Heart left ventricle (tissue), 16 donors: Measurements from ENCODE around the gene PPM1L. TPM values are rescaled to one million over a fixed set of nuclear protein-coding genes. Genes with fewer than 3 reads are reported as not detected.

Experiments used
- ATAC-seq, 4 donors: fragments of 200-7000 bp; cut with Tn5 transposase; one replicate each; pipeline ENCODE4 v1.9.1; 2020 to 2022; ENCODE audit warnings: moderate library complexity in 4 of 4, mild to moderate bottlenecking in 3 of 4, moderate number of reproducible peaks in 1 of 4
- DNase-seq, 5 donors: peaks; one replicate each; pipeline ENCODE4 v3.0.0-alpha.2; 2020
- H3K27ac ChIP-seq, 12 donors: fragments of 200-600 bp; sonication (generic) in 4 of 12; one replicate each; pipeline versions ENCODE4 v1.5.0 to v1.8.0; 2016 to 2022; ENCODE audit warnings: mild to moderate bottlenecking in 2 of 12
- H3K27me3 ChIP-seq, 9 donors: fragments of 200-600 bp; sonication (generic) in 2 of 9; one replicate each; pipeline versions ENCODE4 v1.5.1 to v1.8.0; 2016 to 2022; ENCODE audit warnings: mild to moderate bottlenecking in 3 of 9
- H3K36me3 ChIP-seq, 9 donors: fragments of 200-600 bp; sonication (generic) in 2 of 9; one replicate each; pipeline versions ENCODE4 v1.5.0 to v1.8.0; 2018 to 2022; ENCODE audit warnings: mild to moderate bottlenecking in 2 of 9
- H3K4me1 ChIP-seq, 12 donors: fragments of 200-600 bp; sonication (generic) in 4 of 12; one replicate each; pipeline versions ENCODE4 v1.5.0 to v1.8.0; 2016 to 2022; ENCODE audit warnings: mild to moderate bottlenecking in 3 of 12
- H3K4me3 ChIP-seq, 12 donors: fragments of 200-600 bp; sonication (generic) in 4 of 12; one replicate each; pipeline versions ENCODE4 v1.5.0 to v1.8.0; 2017 to 2022; ENCODE audit warnings: mild to moderate bottlenecking in 9 of 12, moderate library complexity in 4 of 12
- H3K9me3 ChIP-seq, 12 donors: fragments of 200-600 bp; sonication (generic) in 4 of 12; one replicate each; pipeline versions ENCODE4 v1.5.0 to v1.8.0; 2016 to 2022; ENCODE audit warnings: mild to moderate bottlenecking in 1 of 12
- POLR2A ChIP-seq, 2 donors: fragments of 450-650 bp; IDR thresholded peaks; one replicate each; pipeline ENCODE4 v1.6.1; 2017; ENCODE audit warnings: antibody characterized with exemption in 2 of 2, mild to moderate bottlenecking in 2 of 2, moderate library complexity in 2 of 2
- WGBS, 4 donors: extraction: QIAGEN DNeasy Blood & Tissue Kit in 2 of 4; methylation state at CpG; one replicate each; pipeline versions ENCODE4 v1.1.5 to v1.1.7; 2013 to 2018; 5-methylcytosine and 5-hydroxymethylcytosine counted together
- intact Hi-C, 10 donors: fragments of 100-400 bp; cut with DNase I; formaldehyde crosslinking; loops; one replicate each; pipeline versions ENCODE4 v1.11.1 to v1.14.2; 2022
- polyA plus RNA-seq, 2 donors: library from polyadenylated mRNA; stranded (reverse); fragments of 200-250 nt; gene quantifications; one replicate each; pipeline ENCODE4 v1.2.3, GENCODE V29; 2013
- total RNA-seq, 9 donors: library from RNA; depleted of rRNA in 2 of 9; stranded (reverse); fragments of >200 nt in 2 of 9; fragmentation: NEBNext Ultra II Directional in 3 of 9; extraction: Animal tissue kit (Norgen Biotek cat#: 25700) in 3 of 9; gene quantifications; one replicate each; pipeline versions ENCODE4 v1.1.0 to v1.2.4, GENCODE V29; 2016 to 2023
- TF ChIP-seq, protein P1 (sequence below), 12 donors: fragments of 200-600 bp; sonication (generic) in 4 of 12; IDR thresholded peaks; one replicate each; pipeline versions ENCODE4 v1.5.0 to v1.8.0; 2018 to 2022; ENCODE audit warnings: antibody characterized with exemption in 12 of 12, mild to moderate bottlenecking in 5 of 12
- donor health status: ischemic (EF 13 %, LVEDD 7.1; RV severe dilation, severe dysfunction).
- donor health status: healthy with polysubstance abuse.
- donor health status: DM: no; HTN: yes; CAD: no.
- donor health status: DM: no; HTN: no; CAD: no.
- donor health status: ischemic (EF 25% LVEDD 6.9; RV normal size, moderate dysfunction).
- donor health status: ischemic (EF 25% LVEDD 5.7; RV mildly dilated, moderate dysfunction).
- donor health status: healthy.
- donor health status: DM: yes; HTN: yes; CAD: no.
- donor health status: ischemic (EF 35%, LVEDD 5.7; RV mildly dilated, moderate dysfunction).
- donor health status: nonischemic (EF 11% LVEDD 7.7; RV severe dilation, severe dysfunction).
- donor health status: DM: yes; HTN: yes; CAD: no.
- donor health status: PGD.
- donor health status: ischemic (EF 29% LVEDD 5.4; RV normal size, mild dysfunction).
- donor health status: nonischemic (EF 23%, LVEDD 6.1; RV moderate dilation, normal function).

The PPM1L gene
- total and polyA plus RNA-seq, 11 donors = 6.2 to 89.6 (median 41.7) TPM

DNA sequence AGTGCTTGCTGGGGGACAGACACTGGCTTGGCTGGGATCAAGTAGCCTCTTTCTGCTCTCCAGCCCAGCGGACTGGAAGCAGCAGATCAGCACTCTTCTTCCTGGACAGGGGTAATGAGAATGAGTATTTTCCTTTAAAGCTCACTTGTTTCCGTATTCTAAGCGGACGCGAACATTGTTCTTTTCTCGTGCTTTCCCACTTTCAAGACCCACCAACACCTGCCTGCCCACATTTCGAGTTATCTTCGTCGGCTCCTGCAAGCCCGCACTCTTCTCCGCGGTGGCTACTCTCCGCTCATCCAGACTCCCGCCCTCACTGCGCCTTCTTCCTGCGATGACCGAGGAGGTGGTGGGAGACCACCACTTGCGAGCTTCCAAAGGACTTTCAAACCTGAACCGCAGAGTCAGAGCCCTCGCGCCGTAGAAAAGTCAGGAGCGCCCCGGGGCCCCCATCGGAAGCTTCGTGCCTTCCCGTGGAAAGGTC lies 1.6 kb upstream of the PPM1L start:
- peak in 3 of 4 donors; percentile 8 to 35 (median 29) for ATAC-seq

DNA sequence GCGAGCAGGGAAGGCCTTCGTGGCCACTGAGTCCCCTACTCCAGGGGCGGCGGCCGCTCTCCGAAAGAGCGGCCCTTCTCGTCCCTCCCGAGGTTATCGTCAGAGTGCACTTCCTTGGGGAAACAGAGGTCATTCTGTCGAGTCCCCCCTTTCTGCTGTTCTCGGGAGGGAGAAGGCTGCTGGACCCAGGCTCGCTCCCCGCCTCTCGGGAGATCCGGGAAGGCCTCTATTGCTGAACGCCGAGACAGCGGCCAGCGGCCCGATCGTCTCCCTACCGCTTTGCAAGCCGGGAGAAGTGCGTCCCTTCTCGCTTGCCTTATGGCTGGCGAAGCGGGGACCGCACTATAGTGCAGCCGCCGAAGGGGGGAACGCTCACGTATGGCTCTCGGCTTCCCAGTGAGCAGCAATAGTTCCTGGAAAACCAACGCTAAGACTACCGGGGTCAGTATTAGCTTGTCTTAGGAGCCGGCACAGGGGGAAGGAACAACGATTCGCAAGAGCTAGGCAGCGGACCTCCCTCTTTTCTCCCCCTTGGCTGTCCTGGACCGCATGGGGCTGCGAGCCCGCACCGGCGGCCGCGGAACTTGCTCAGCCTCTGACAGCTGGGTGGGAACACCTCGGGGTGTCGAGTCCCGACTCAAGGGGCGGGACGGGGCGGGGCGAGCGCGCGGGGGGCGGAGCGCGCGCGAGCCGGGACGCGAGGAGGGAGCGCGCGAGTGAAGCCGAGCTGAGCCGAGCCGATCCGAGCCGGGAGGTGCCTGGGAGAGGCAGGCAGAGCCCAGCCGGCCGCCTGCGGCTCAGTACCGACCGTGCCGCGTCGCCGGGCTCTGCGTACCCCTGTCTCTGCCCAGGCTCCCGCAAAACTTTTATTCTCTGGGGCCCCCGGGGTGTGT lies 930 bp upstream of the PPM1L start:
- DNase-seq (peak; percentile 94 to 97 (median 95)), ATAC-seq (peak; percentile 93 to 96 (median 94))
- Histone ChIP-seq H3K9me3 (no peaks in the 10 kb centered on the region), H3K27me3 (no peaks in the 10 kb centered on the region), H3K27ac (peak overlapping the region; percentile 87 to 99 (median 96)), H3K36me3 (no peaks in the 10 kb centered on the region), H3K4me1 (peaks cover 0 to 38% (median 13%) of the 10 kb centered on the region in 12 donors), H3K4me3 (peak overlapping the region; percentile 66 to 93 (median 82))
- TF ChIP-seq POLR2A (IDR thresholded peaks at IDR 0.05) = peak; percentile 49 to 92
- TF ChIP-seq, protein P1, sequence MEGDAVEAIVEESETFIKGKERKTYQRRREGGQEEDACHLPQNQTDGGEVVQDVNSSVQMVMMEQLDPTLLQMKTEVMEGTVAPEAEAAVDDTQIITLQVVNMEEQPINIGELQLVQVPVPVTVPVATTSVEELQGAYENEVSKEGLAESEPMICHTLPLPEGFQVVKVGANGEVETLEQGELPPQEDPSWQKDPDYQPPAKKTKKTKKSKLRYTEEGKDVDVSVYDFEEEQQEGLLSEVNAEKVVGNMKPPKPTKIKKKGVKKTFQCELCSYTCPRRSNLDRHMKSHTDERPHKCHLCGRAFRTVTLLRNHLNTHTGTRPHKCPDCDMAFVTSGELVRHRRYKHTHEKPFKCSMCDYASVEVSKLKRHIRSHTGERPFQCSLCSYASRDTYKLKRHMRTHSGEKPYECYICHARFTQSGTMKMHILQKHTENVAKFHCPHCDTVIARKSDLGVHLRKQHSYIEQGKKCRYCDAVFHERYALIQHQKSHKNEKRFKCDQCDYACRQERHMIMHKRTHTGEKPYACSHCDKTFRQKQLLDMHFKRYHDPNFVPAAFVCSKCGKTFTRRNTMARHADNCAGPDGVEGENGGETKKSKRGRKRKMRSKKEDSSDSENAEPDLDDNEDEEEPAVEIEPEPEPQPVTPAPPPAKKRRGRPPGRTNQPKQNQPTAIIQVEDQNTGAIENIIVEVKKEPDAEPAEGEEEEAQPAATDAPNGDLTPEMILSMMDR (IDR thresholded peaks at IDR 0.05) = no peak
- 0 to 1% (median 0%) methylated on average over 38 to 85 of the region's 85 CpGs for WGBS, 4 donors
- intact Hi-C loops = loop anchor here in 8 of 10 donors (1.0 to 10.0 kb wide), 14 partner anchors 16 to 467 kb away; partner anchors contain the start of genes KPNA4 (in 5 of the 8) and NMD3 (in 3 of the 8)

More for the DNA sequence above, 1.6 kb upstream of the PPM1L start:
- DNase-seq = peak; percentile 22 to 67 (median 42)
- TF ChIP-seq POLR2A (IDR thresholded peaks at IDR 0.05) = no peak
- TF ChIP-seq, protein P1 (IDR thresholded peaks at IDR 0.05) = no peak
- no peaks in the 10 kb centered on the region for H3K36me3 ChIP-seq
- intact Hi-C loops = loop anchor here in 4 of 10 donors (2.0 to 10.0 kb wide), 5 partner anchors 16 to 466 kb away; partner anchors contain the start of genes KPNA4 (in 1 of the 4) and NMD3 (in 1 of the 4)
- 0 to 2% (median 0%) methylated on average over 24 to 27 of the region's 27 CpGs for WGBS, 4 donors
- peak overlapping the region; percentile 66 to 93 (median 82) for H3K4me3 ChIP-seq
- H3K27me3 ChIP-seq = no peaks in the 10 kb centered on the region
- peak overlapping the region; percentile 87 to 99 (median 96) for H3K27ac ChIP-seq
- no peaks in the 10 kb centered on the region for H3K9me3 ChIP-seq
- H3K4me1 ChIP-seq = peaks cover 0 to 38% (median 13%) of the 10 kb centered on the region in 12 donors

DNA sequence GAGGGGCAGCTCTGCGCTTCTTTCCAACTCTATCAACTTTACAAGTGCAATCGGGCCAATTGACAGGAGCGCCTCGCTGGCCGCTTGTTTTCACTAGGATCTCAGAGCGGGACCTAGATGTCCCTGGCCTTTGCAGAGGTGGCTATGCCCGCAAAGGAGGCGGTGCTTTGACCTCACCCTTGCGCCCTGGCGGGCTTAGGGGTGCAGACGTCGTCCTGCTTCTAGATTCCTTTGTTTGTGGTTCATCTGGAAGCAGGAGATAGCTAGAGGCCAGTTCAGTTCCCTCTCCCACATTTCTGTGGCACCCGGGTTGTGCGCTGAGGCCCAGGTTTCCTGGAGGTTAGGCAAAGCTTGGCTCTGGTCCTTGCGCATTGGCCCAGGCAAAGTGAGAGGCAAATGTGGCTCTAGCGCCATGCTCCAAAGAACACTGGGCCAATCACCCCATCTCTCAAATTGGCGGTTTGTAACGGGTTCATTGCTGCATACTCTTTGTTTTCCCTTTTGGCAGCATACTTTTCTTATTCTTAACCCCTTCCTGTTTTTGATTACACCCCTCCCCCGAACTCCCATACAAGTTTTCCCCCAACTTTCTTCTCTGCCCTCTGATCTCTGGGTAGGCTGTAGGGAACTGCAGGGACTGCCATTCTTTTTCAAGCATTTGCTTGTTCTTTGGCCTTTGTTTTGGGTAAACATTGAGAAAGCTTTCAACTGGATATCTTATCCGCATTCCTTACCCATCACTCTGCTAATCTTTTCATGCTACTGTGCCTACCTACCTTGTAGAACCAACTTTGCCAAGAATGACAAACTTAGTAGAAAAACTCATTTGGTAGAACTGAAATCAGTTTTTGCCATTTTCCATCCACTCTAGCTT lies 1.4 kb downstream of the PPM1L start:
- H3K4me1 ChIP-seq = peaks cover 0 to 38% (median 13%) of the 10 kb centered on the region in 12 donors
- H3K36me3 ChIP-seq = no peaks in the 10 kb centered on the region
- TF ChIP-seq, protein P1 (IDR thresholded peaks at IDR 0.05) = no peak
- TF ChIP-seq POLR2A (IDR thresholded peaks at IDR 0.05) = no peak
- intact Hi-C loops = loop anchor here in 9 of 10 donors (2.0 to 10.0 kb wide), 9 partner anchors 50 to 465 kb away; partner anchors contain the start of genes KPNA4 (in 5 of the 9) and NMD3 (in 1 of the 9)
- 23 to 29% (median 27%) methylated on average over 18 to 20 of the region's 20 CpGs for WGBS, 4 donors
- no peaks in the 10 kb centered on the region for H3K9me3 ChIP-seq
- no peak for ATAC-seq
- H3K27me3 ChIP-seq = no peaks in the 10 kb centered on the region
- DNase-seq = peak in 4 of 5 donors; percentile 21 to 59 (median 42)
- H3K4me3 ChIP-seq = peak overlapping the region; percentile 15 to 93 (median 82)
- peak overlapping the region in 11 of 12 donors; percentile 3 to 97 (median 55) for H3K27ac ChIP-seq
